ENCODE data around the gene OR2V2.
"Not testable (repeated sequence)": the region's sequence is repeated elsewhere in the genome, so short reads cannot be mapped to it uniquely, and the experiment has no call there.

The OR2V2 gene

GRCh38 chr5:181114844-181115778 lies 32.3 kb upstream of the OR2V2 start:
- no peak for DNase-seq (ENCODE audit: low read depth)

GRCh38 chr5:181118369-181118768 lies 29.0 kb upstream of the OR2V2 start:
- DNase-seq (ENCODE audit: low read depth) = no peak

- no peak for DNase-seq (ENCODE audit: low read depth)
These were observed 28.3 kb upstream of the OR2V2 start for GRCh38 chr5:181119105-181119504.

DNA sequence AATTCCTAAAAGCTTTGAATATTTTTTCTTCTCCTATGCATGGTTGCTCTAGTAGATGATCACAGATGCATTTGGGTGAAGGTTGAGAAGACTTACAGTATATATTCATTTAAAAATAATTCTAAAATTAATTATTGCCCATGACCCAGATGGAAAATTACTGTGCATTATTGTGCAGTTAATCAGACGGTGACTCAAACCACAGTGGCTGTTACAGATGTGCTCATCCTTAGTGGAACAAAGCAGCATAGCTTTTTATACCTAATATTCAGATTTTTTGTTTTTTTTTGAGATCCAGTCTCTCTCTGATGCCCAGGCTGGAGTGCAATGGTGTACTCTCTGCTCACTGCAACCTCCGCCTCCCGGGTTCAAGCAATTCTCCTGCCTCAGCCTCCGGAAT lies 27.1 kb upstream of the OR2V2 start:
- no peak for DNase-seq (ENCODE audit: low read depth)

- no peak for DNase-seq (ENCODE audit: low read depth)
These were observed 26.6 kb upstream of the OR2V2 start for GRCh38 chr5:181120761-181121160.

GRCh38 chr5:181121675-181122561 lies 25.5 kb upstream of the OR2V2 start:
- DNase-seq (ENCODE audit: low read depth) = no peak

- DNase-seq (ENCODE audit: low read depth) = no peak
These were observed 22.9 kb upstream of the OR2V2 start for GRCh38 chr5:181124526-181124925.

- no peak for DNase-seq (ENCODE audit: low read depth)
These were observed 20.5 kb upstream of the OR2V2 start for GRCh38 chr5:181126841-181127240.

DNA sequence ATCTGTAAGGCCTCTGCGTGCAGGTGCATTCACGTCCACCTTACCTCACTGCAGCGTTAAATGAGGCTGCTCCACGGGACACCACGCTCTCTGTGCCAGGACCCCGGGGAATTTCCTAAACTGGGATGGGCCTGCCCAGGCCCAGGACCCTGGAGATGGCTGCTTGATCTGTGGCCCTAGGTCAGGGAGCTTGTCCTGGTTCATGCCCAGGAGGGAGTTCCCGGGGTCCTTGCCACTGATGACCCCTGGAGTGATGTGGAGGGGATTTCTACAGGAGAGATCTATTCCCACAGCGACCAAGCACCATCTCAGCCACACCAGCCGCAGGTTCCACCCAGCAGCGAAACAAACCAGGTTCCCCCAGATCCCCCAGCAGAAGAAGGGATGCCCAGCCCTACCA lies 19.9 kb upstream of the OR2V2 start:
- no peak for DNase-seq (ENCODE audit: low read depth)

GRCh38 chr5:181127907-181128626 lies 19.3 kb upstream of the OR2V2 start:
- DNase-seq (ENCODE audit: low read depth) = no peak

- no peak for DNase-seq (ENCODE audit: low read depth)
These were observed 17.8 kb upstream of the OR2V2 start for GRCh38 chr5:181129601-181130000.

DNA sequence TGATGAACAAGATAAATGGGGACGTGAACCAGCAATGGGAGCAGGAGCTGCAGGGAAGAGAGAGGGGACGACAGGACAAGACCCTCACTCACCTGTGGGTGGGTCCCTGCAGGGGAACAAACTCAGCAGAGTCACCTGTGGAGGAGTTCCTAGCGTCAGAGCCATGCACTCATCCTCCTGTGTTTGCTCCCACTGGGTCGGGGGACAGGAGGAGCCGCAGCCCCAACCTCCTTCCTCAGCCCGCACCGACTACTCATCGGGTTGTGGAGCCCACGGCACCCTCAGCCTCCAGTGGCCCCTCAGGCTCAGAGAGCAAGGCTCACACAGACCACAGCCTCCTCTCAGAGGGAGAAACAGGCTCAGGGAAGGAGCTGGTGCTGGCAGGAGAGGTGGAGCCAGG lies 17.3 kb upstream of the OR2V2 start:
- not testable (repeated sequence) for DNase-seq (ENCODE audit: low read depth)

GRCh38 chr5:181130832-181131496 lies 16.4 kb upstream of the OR2V2 start, which contains the start of gene OR2V1:
Gene OR2V1, minus strand, starts transcription at chr5:181131169. Its CDS starts 5,865 bp downstream, at chr5:181125304.
- no peak for DNase-seq (ENCODE audit: low read depth)

DNA sequence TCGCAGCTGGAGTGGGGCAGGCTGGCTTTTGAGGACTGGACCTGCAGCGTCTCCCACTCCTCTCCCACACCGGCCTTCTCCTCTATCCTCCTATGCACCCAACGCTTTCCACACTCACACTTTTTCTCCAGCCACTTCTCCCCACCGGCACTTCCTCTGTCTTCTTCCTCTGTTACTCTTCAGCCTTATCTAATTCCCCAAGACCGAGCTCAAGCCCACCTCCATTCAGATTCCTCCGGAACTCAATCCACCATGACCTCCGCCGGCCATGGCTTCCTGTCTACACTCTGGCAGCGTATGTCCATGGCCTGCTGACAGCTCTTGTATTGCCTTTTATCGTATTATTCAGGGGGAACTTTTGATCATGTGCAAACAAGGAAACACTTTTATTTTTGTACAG lies 15.9 kb upstream of the OR2V2 start:
- no peak for DNase-seq (ENCODE audit: low read depth)

GRCh38 chr5:181133083-181133482 lies 14.3 kb upstream of the OR2V2 start:
- DNase-seq (ENCODE audit: low read depth) = no peak

DNA sequence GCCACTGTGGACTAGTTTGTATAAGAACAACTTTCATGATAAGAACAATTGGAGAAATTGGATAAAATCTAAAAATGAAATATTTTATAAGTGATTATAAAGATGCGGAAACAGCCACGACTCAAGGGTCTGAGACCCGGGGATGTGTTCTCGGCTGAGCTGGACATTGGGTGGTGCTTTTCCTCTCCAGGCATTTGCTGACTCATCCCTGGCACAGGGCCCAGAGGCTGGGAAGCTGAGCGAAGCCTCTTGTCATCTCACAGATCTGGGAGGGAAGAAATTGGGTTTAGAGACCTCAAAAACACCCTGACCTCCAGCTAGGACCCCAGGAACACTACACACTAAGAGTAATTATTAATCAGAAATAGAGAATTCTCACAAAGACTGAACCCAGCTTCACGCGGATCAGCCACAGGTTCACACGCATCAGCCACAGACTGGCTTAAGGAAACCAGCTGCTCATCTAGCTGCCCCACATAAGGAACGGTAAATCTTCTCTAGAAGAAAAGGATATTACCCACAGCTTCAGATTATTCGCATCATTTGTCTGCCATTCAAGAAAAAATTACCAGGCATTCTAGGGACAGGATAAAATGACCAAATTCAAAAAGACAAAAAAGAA lies 13.7 kb upstream of the OR2V2 start:
- peak; percentile 45 for DNase-seq (ENCODE audit: low read depth)

- DNase-seq (ENCODE audit: low read depth) = no peak
These were observed 13.1 kb upstream of the OR2V2 start for GRCh38 chr5:181134259-181134658.

- DNase-seq (ENCODE audit: low read depth) = no peak
These were observed 10.9 kb upstream of the OR2V2 start for GRCh38 chr5:181136361-181136955.

- DNase-seq (ENCODE audit: low read depth) = no peak
These were observed 9.1 kb upstream of the OR2V2 start for GRCh38 chr5:181138258-181138657.

DNA sequence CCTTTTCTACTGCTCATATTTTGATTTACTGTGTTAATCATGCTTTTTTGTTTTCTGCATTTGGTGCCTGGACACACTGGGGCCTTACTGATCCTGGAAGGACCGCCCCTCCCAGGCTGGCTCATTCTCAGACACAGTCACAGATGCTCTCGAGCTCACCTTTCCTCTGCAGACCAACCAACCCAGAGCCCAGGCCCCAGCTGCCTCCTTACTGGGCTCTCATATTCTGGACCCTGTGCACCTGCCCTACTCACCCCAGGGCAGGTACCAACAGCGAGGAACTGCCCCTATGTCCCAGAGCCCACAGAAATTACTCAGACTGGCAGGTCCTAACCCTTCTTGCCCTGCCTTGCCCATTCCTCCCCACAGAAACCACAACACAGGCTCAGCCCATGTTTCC lies 6.6 kb upstream of the OR2V2 start:
- DNase-seq (ENCODE audit: low read depth) = no peak

- no peak for DNase-seq (ENCODE audit: low read depth)
These were observed 5.3 kb upstream of the OR2V2 start for GRCh38 chr5:181142054-181142453.
